Erythroblast (primary cell): ENCODE data around the gene AUTS2.

Experiments
- GATA1 ChIP-seq: IDR thresholded peaks from 2 replicates; pipeline ENCODE4 v1.6.1; 2011; ENCODE audit warnings: low read depth, mild to moderate bottlenecking, control low read depth, low read length, moderate library complexity
- POLR2A ChIP-seq: IDR thresholded peaks from 2 replicates; pipeline ENCODE4 v1.6.1; 2011; ENCODE audit warnings: mild to moderate bottlenecking, low read length

GRCh38 chr7:69754476-69754875 is 156.2 kb downstream of the AUTS2 start:
- TF ChIP-seq POLR2A (no peak), GATA1 (no peak)
